ENCODE results near the gene EMC10. TPM values are rescaled to one million over a fixed set of nuclear protein-coding genes. Genes with fewer than 3 reads are reported as not detected.
A peak's percentile ranks its signal among the peaks of the same experiment; 100 is the strongest.
"Not testable (repeated sequence)": the region's sequence is repeated elsewhere in the genome, so short reads cannot be mapped to it uniquely, and the experiment has no call there.

EMC10 gene
- total RNA-seq, 1 experiment from 2014 or later = 116 TPM

GRCh38 chr19:50512999-50513745 is 36.9 kb downstream of the EMC10 start:
- no peak for DNase-seq (ENCODE audit: low read depth)

GRCh38 chr19:50513746-50514345 is 37.5 kb downstream of the EMC10 start, which contains the start of gene ASPDH:
Gene ASPDH (minus strand): TSS chr19:50513913. CDS start chr19:50513823, 90 bp downstream.
- no peak for DNase-seq (ENCODE audit: low read depth)

- no peak for DNase-seq (ENCODE audit: low read depth)
Measured at GRCh38 chr19:50514346-50515167, 38.2 kb downstream of the EMC10 start.

- no peak for DNase-seq (ENCODE audit: low read depth)
Measured at GRCh38 chr19:50515168-50515561, 38.9 kb downstream of the EMC10 start.

GRCh38 chr19:50516456-50516855 is 40.1 kb downstream of the EMC10 start:
- no peak for DNase-seq (ENCODE audit: low read depth)

- no peak for DNase-seq (ENCODE audit: low read depth)
Measured at GRCh38 chr19:50516964-50517703, 40.8 kb downstream of the EMC10 start.

- DNase-seq (ENCODE audit: low read depth) = no peak
Measured at GRCh38 chr19:50517704-50518075, 41.4 kb downstream of the EMC10 start.

- DNase-seq (ENCODE audit: low read depth) = no peak
Measured at GRCh38 chr19:50518091-50519005, 42.0 kb downstream of the EMC10 start.

GRCh38 chr19:50519006-50519575 is 42.8 kb downstream of the EMC10 start:
- no peak for DNase-seq (ENCODE audit: low read depth)

- no peak for DNase-seq (ENCODE audit: low read depth)
Measured at GRCh38 chr19:50520822-50521465, 44.6 kb downstream of the EMC10 start.

GRCh38 chr19:50522881-50523280 is 46.6 kb downstream of the EMC10 start:
- DNase-seq (ENCODE audit: low read depth) = no peak

GRCh38 chr19:50528052-50528451 is 51.7 kb downstream of the EMC10 start:
- DNase-seq (ENCODE audit: low read depth) = not testable (repeated sequence)

- DNase-seq (ENCODE audit: low read depth) = no peak
Measured at GRCh38 chr19:50531171-50531612, 54.9 kb downstream of the EMC10 start.

GRCh38 chr19:50532952-50533351 is 56.6 kb downstream of the EMC10 start:
- no peak for DNase-seq (ENCODE audit: low read depth)

- DNase-seq (ENCODE audit: low read depth) = no peak
Measured at GRCh38 chr19:50534478-50534877, 58.2 kb downstream of the EMC10 start.

- DNase-seq (ENCODE audit: low read depth) = no peak
Measured at GRCh38 chr19:50535672-50536187, 59.4 kb downstream of the EMC10 start.

- no peak for DNase-seq (ENCODE audit: low read depth)
Measured at GRCh38 chr19:50536662-50537305, 60.5 kb downstream of the EMC10 start.

- DNase-seq (ENCODE audit: low read depth) = no peak
Measured at GRCh38 chr19:50537306-50537685, 61.0 kb downstream of the EMC10 start.

- DNase-seq (ENCODE audit: low read depth) = peak; percentile 75
Measured at GRCh38 chr19:50537769-50538230, 61.5 kb downstream of the EMC10 start.
